Activated CD4-positive, alpha-beta T cell treated with anti-CD3 and anti-CD28 coated beads, Interleukin-2, amount 10 ng/mL, durations not matched to agents 24 days and 14 days (primary cell): ENCODE data around the gene TMEM205. TPM values are rescaled to one million over a fixed set of nuclear protein-coding genes. Genes with fewer than 3 reads are reported as not detected.

ENCODE experiments used
- total RNA-seq: library from RNA; stranded (reverse); gene quantifications from 2 replicates; pipeline ENCODE4 v1.2.3, GENCODE V29; 2022

The TMEM205 gene
- total RNA-seq, 1 donor from 2014 or later = 34.2 TPM

Other genes starting within 250 kb of the TMEM205 start
- 33.1 and 33.8 TPM in 2 replicates for gene SPC24, start 190.5 kb downstream of the TMEM205 start, total RNA-seq
- 3.0 and 3.3 TPM in 2 replicates for gene KANK2, start 148.7 kb downstream of the TMEM205 start, total RNA-seq
- not detected in 2 replicates for gene ANGPTL8, start 106.6 kb downstream of the TMEM205 start, total RNA-seq
- 1.2 and 2.2 TPM in 2 replicates for gene DOCK6, start 83.7 kb downstream of the TMEM205 start, total RNA-seq
- gene TSPAN16, start 50.1 kb downstream of the TMEM205 start, total RNA-seq = not detected in 2 replicates
- 5.7 and 6.8 TPM in 2 replicates for gene RAB3D, start 6.6 kb downstream of the TMEM205 start, total RNA-seq
- gene CCDC159, start 251 bp upstream of the TMEM205 start, total RNA-seq = 11.7 and 14.8 TPM in 2 replicates
- 2.3 TPM in 2 replicates for gene PLPPR2, start 9.2 kb upstream of the TMEM205 start, total RNA-seq
- gene SWSAP1, start 28.4 kb upstream of the TMEM205 start, total RNA-seq = 2.3 and 2.6 TPM in 2 replicates
- gene EPOR, start 38.0 kb upstream of the TMEM205 start, total RNA-seq = 7.2 and 7.7 TPM in 2 replicates
- gene RGL3, start 73.0 kb upstream of the TMEM205 start, total RNA-seq = not detected in 2 replicates
- 0.12 and 0.24 TPM in 2 replicates for gene ODAD3, start 88.9 kb upstream of the TMEM205 start, total RNA-seq
- 288 TPM in 2 replicates for gene PRKCSH, start 89.4 kb upstream of the TMEM205 start, total RNA-seq
- 0.71 TPM in 1 of 2 replicates, not detected in the other for gene ELAVL3, start 134.8 kb upstream of the TMEM205 start, total RNA-seq
- 20.6 and 21.6 TPM in 2 replicates for gene ZNF653, start 159.6 kb upstream of the TMEM205 start, total RNA-seq
- gene ECSIT, start 182.9 kb upstream of the TMEM205 start, total RNA-seq = 39.7 and 41.6 TPM in 2 replicates
- gene CNN1, start 192.6 kb upstream of the TMEM205 start, total RNA-seq = not detected in 2 replicates
- gene ELOF1, start 213.0 kb upstream of the TMEM205 start, total RNA-seq = 71.9 and 74.2 TPM in 2 replicates
- 8.2 and 9.5 TPM in 2 replicates for gene ACP5, start 231.4 kb upstream of the TMEM205 start, total RNA-seq